Measurements from ENCODE around the gene SLC22A12. TPM values are rescaled to one million over a fixed set of nuclear protein-coding genes. Genes with fewer than 3 reads are reported as not detected.

Gene SLC22A12
- total and polyA plus RNA-seq, 2 experiments from 2014 or later: not detected

- TF ChIP-seq NANOG (IDR thresholded peaks at IDR 0.05; ENCODE audit: borderline replicate concordance) (no peak), CREB1 (CRISPR knock-in tag; IDR thresholded peaks at IDR 0.05; ENCODE audit: low read depth) (no peak), EZH2 (IDR thresholded peaks at IDR 0.05; ENCODE audit: low read depth, unreplicated experiment) (no peak), ZNF331 (CRISPR knock-in tag; IDR thresholded peaks at IDR 0.05; ENCODE audit: low read depth) (no peak), JUNB (IDR thresholded peaks at IDR 0.05; ENCODE audit: unreplicated experiment) (no peak)
Measured at GRCh38 chr11:64561984-64562722, 28.9 kb upstream of the SLC22A12 start (continued).

- no peak overlapping the region for H3K4me3 ChIP-seq
- Mint-ChIP-seq H3K36me3 (ENCODE audit: low read depth) (no peaks in the 10 kb centered on the region; the same call in 2 of the 3 replicates), H3K27ac (no peak overlapping the region), H3K9me3 (no peaks in the 10 kb centered on the region), H3K4me3 (no peak overlapping the region), H3K27me3 (ENCODE audit: insufficient read depth, low read depth, poor library complexity) (peaks cover 12% of the 10 kb centered on the region), H3K4me1 (peaks cover 50% of the 10 kb centered on the region)
- H3F3A ChIP-seq (replicated peaks; ENCODE audit: low read depth): 0 out of 2 replicates have a peak, but pooled peaks cover 3% of the 10 kb centered on the region
- no peaks in the 10 kb centered on the region for H4K20me1 ChIP-seq (replicated peaks; ENCODE audit: insufficient read depth)
- H2AFZ ChIP-seq: no peak overlapping the region
- ATAC-seq (no peak), DNase-seq (ENCODE audit: low spot score) (no peak)
- H3K36me3 ChIP-seq (ENCODE audit: insufficient read depth): no peaks in the 10 kb centered on the region
- H3K27me3 ChIP-seq (ENCODE audit: insufficient read depth): no peaks in the 10 kb centered on the region
- no peak overlapping the region for H3K4me2 ChIP-seq
- peaks cover 23% of the 10 kb centered on the region for H3K4me1 ChIP-seq (ENCODE audit: insufficient read depth)
- H3K27ac ChIP-seq (ENCODE audit: low read depth): no peak overlapping the region
- H3K79me2 ChIP-seq (replicated peaks; ENCODE audit: insufficient read depth): no peaks in the 10 kb centered on the region
- H3K9me2 ChIP-seq (ENCODE audit: insufficient read depth): 0 out of 2 replicates have a peak, but pooled peaks cover 3% of the 10 kb centered on the region
- TF ChIP-seq CREB1 (CRISPR knock-in tag; IDR thresholded peaks at IDR 0.05; ENCODE audit: low read depth): no peak
- TF ChIP-seq ZNF114 (CRISPR knock-in tag; IDR thresholded peaks at IDR 0.05): no peak
- TF ChIP-seq POLR2AphosphoS5 (IDR thresholded peaks at IDR 0.05; ENCODE audit: low read depth): no peak
Measured at GRCh38 chr11:64562723-64563351, 28.2 kb upstream of the SLC22A12 start.

GRCh38 chr11:64563966-64564365, 27.1 kb upstream of the SLC22A12 start:
- H3F3A ChIP-seq (replicated peaks; ENCODE audit: low read depth): 0 out of 2 replicates have a peak, but pooled peaks cover 3% of the 10 kb centered on the region
- no peak overlapping the region for H3K4me3 ChIP-seq
- H3K27ac ChIP-seq (ENCODE audit: low read depth): no peak overlapping the region
- H3K9me2 ChIP-seq (ENCODE audit: insufficient read depth): 0 out of 2 replicates have a peak, but pooled peaks cover 3% of the 10 kb centered on the region
- peaks cover 40% of the 10 kb centered on the region for H3K4me1 Mint-ChIP-seq
- TF ChIP-seq EZH2 (IDR thresholded peaks at IDR 0.05; ENCODE audit: low read depth, unreplicated experiment): no peak
- no peak for TF ChIP-seq POLR2AphosphoS5 (IDR thresholded peaks at IDR 0.05; ENCODE audit: low read depth)
- no peak for TF ChIP-seq ETS1 (IDR thresholded peaks at IDR 0.05)
- no peak for TF ChIP-seq STAT1 (IDR thresholded peaks at IDR 0.05; ENCODE audit: unreplicated experiment)
- DNase-seq (ENCODE audit: low spot score): no peak
- no peaks in the 10 kb centered on the region for H3K9me3 Mint-ChIP-seq
- H3K27me3 Mint-ChIP-seq (ENCODE audit: insufficient read depth, low read depth, poor library complexity): peaks cover 7% of the 10 kb centered on the region
- no peaks in the 10 kb centered on the region for H4K20me1 ChIP-seq (replicated peaks; ENCODE audit: insufficient read depth)
- no peak overlapping the region for H3K4me3 Mint-ChIP-seq
- no peaks in the 10 kb centered on the region for H3K36me3 ChIP-seq (ENCODE audit: insufficient read depth)
- H3K4me1 ChIP-seq (ENCODE audit: insufficient read depth): peaks cover 23% of the 10 kb centered on the region
- no peak overlapping the region for H3K4me2 ChIP-seq
- no peaks in the 10 kb centered on the region for H3K79me2 ChIP-seq (replicated peaks; ENCODE audit: insufficient read depth)
- no peak for ATAC-seq
- no peaks in the 10 kb centered on the region for H3K27me3 ChIP-seq (ENCODE audit: insufficient read depth)
- H3K27ac Mint-ChIP-seq: no peak overlapping the region
- H3K36me3 Mint-ChIP-seq (ENCODE audit: low read depth): no peaks in the 10 kb centered on the region; the same call in 2 of the 3 replicates
- H2AFZ ChIP-seq: no peak overlapping the region
